Measurements from ENCODE around the gene RFTN1.

RFTN1 gene

DNA sequence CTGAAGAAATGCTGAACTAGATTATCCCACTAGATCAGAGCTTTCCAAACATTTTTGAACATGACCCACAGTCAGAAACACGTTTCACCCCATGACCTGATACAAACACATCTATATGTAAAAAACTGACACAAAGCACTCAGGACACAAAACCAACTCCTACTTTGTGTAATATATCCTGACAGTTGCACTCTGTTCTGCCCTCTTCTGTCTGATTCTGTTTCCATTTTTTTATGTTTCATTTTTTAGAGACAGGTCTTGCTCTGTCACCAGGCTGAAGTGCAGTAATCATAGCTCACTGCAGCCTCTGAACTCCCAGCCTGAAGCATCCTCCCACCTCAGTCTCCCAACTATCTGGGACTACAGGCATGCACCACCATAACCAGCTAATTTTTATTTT is 15.8 kb upstream of the RFTN1 start:
- no peak for DNase-seq (ENCODE audit: low spot score)
- in situ Hi-C loops (cut with MboI; ENCODE audit: low pct_unique_long_range_greater_than_20kb, low sequenced_read_pairs, unreplicated experiment): no loop called here

DNA sequence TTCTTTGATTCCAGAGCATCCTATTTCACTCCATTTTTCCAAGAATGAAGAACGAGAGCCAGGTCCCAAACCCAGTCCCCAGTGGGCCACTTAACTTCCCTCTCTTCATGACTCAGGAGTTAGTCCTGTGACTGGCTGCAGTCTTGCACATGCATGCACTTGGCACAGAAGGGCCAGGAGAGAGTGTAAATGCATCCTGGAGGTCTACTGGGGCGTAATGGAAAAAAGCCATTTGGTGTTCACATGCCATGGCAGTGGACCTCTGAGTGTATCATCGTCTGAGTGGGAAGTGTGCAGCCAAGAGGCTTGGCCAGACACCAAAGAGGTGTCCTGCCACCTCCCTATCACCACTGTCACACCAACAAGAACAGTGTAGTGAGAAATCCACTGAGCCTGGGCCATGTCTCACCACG is 15.1 kb upstream of the RFTN1 start:
- in situ Hi-C loops (cut with MboI; ENCODE audit: low pct_unique_long_range_greater_than_20kb, low sequenced_read_pairs, unreplicated experiment): no loop called here
- TF ChIP-seq, protein P1, sequence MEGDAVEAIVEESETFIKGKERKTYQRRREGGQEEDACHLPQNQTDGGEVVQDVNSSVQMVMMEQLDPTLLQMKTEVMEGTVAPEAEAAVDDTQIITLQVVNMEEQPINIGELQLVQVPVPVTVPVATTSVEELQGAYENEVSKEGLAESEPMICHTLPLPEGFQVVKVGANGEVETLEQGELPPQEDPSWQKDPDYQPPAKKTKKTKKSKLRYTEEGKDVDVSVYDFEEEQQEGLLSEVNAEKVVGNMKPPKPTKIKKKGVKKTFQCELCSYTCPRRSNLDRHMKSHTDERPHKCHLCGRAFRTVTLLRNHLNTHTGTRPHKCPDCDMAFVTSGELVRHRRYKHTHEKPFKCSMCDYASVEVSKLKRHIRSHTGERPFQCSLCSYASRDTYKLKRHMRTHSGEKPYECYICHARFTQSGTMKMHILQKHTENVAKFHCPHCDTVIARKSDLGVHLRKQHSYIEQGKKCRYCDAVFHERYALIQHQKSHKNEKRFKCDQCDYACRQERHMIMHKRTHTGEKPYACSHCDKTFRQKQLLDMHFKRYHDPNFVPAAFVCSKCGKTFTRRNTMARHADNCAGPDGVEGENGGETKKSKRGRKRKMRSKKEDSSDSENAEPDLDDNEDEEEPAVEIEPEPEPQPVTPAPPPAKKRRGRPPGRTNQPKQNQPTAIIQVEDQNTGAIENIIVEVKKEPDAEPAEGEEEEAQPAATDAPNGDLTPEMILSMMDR (IDR thresholded peaks at IDR 0.05; ENCODE audit: extremely low read depth, insufficient read depth, missing control alignments): no peak
- DNase-seq (ENCODE audit: low spot score): no peak

More for the DNA sequence above, 15.8 kb upstream of the RFTN1 start:
- TF ChIP-seq, protein P1 (IDR thresholded peaks at IDR 0.05; ENCODE audit: extremely low read depth, insufficient read depth, missing control alignments): peak; percentile 33

DNA sequence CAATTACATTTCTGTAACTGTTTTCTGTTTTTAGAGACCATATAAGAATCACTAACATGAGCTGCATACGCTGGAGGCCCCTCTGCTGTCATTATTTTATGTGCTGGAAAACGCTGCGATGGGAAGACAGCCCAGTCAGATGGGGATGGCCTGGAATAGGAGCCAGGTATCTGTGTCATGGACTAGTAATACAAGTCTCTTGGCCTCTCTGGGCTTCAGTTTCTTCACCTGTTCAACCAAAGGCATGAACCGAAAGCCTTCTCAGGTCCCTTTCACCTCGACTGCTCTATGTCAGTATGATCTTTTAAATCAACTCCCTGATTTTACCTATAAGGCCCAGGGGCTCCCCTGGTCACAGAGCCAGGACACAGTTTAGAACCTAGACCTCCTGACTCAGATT is 14.6 kb upstream of the RFTN1 start:
- TF ChIP-seq, protein P1 (IDR thresholded peaks at IDR 0.05; ENCODE audit: extremely low read depth, insufficient read depth, missing control alignments): no peak
- DNase-seq (ENCODE audit: low spot score): no peak
- in situ Hi-C loops (cut with MboI; ENCODE audit: low pct_unique_long_range_greater_than_20kb, low sequenced_read_pairs, unreplicated experiment): no loop called here

DNA sequence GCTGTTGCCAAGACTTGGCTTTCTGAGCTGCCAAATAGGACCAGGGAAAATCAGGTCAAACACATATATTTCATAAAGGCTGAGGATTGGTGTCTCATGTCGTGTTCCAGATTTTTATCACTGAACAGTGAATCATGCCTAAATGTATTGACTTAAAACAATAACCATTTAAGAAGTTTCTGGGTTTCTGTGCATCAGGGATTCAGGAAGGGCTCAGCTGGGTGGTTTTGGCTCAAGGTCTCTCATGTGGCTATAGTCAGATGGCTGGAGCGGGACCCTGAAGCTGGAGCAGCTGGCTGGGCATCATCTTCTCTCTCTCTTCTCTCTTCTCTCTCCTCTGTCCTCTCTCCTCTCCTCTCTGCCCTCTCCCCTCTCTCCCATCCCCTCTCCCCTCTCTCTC is 10.7 kb upstream of the RFTN1 start:
- TF ChIP-seq, protein P1 (IDR thresholded peaks at IDR 0.05; ENCODE audit: extremely low read depth, insufficient read depth, missing control alignments): no peak
- in situ Hi-C loops (cut with MboI; ENCODE audit: low pct_unique_long_range_greater_than_20kb, low sequenced_read_pairs, unreplicated experiment): no loop called here
- no peak for DNase-seq (ENCODE audit: low spot score)

DNA sequence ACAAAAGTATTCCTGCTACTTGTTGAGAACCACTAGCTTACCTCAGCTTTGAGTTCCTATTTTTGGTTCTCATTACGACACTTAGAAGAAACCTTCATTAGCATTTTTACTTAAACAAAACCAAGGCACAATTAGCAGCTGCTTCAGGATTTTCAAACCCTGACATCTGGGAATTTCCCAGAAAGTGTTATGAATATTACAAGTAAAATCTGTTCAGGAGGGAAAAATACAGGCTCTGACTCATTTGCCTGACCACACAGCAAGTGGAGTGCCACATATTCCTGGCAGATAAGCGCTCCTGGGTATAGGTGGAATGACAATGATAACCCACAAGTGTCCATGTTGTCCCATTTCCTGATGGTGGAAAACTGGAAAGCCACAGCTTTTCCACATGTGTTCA is 10.3 kb upstream of the RFTN1 start:
- in situ Hi-C loops (cut with MboI; ENCODE audit: low pct_unique_long_range_greater_than_20kb, low sequenced_read_pairs, unreplicated experiment): no loop called here
- TF ChIP-seq, protein P1 (IDR thresholded peaks at IDR 0.05; ENCODE audit: extremely low read depth, insufficient read depth, missing control alignments): no peak
- DNase-seq (ENCODE audit: low spot score): no peak

DNA sequence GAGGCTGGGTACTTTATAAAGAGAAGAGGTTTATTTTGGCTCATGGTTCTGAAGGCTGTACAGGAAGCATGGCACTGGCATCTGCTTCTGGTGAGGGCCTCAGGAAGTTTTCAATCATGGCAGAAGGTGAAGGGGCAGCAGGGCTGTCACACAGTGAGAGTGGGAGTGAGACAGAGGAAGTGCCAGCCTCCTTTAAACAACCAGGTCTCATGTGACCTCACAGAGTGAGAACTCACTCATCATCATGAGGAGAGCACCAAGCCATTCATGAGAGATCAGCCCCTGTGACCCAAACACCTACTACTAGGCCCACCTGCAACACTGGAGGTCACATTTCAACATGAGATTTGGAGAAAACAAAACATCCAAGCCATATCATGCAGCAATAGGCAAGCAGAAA is 9.3 kb upstream of the RFTN1 start:
- no peak for DNase-seq (ENCODE audit: low spot score)

More for the DNA sequence above, 9.3 kb upstream of the RFTN1 start:
- in situ Hi-C loops (cut with MboI; ENCODE audit: low pct_unique_long_range_greater_than_20kb, low sequenced_read_pairs, unreplicated experiment): no loop called here
- TF ChIP-seq, protein P1 (IDR thresholded peaks at IDR 0.05; ENCODE audit: extremely low read depth, insufficient read depth, missing control alignments): no peak

All from GM13977 (cell line).